Subcutaneous adipose tissue (tissue), 4 donors: ENCODE data around the gene NRCAM. TPM values are rescaled to one million over a fixed set of nuclear protein-coding genes. Genes with fewer than 3 reads are reported as not detected.

Source experiments
- total RNA-seq, 4 donors: library from RNA; depleted of rRNA; stranded (reverse); fragments of >200 nt; gene quantifications; one replicate each; pipeline ENCODE4 v1.1.0, GENCODE V29; 2016
- TF ChIP-seq, protein P1 (sequence below): fragments of 450-650 bp; IDR thresholded peaks from one replicate; pipeline ENCODE4 v1.5.1; 2016; ENCODE audit warnings: low read depth, mild to moderate bottlenecking, control low read depth, antibody characterized with exemption, moderate library complexity

NRCAM gene
- total RNA-seq, 4 donors from 2014 or later, result 21.1 to 74.4 (median 49.3) TPM

DNA sequence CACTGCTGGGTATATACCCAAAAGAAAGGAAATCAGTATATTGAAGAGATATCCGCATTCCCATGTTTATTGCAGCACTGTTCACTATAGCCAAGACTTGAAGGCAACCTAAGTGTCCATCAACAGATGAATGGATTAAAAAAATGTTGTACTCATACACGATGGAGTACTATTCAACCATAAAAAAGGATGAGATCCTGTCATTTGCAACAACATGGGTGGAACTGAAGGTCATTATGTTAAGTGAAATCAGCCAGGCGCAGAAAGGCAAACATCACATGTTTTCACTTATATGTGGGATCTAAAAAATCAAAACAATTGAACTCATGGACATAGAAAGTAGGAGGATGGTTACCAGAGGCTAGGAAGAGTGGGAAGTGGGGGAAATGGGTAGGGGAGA is 19.3 kb downstream of the NRCAM start:
- TF ChIP-seq, protein P1, sequence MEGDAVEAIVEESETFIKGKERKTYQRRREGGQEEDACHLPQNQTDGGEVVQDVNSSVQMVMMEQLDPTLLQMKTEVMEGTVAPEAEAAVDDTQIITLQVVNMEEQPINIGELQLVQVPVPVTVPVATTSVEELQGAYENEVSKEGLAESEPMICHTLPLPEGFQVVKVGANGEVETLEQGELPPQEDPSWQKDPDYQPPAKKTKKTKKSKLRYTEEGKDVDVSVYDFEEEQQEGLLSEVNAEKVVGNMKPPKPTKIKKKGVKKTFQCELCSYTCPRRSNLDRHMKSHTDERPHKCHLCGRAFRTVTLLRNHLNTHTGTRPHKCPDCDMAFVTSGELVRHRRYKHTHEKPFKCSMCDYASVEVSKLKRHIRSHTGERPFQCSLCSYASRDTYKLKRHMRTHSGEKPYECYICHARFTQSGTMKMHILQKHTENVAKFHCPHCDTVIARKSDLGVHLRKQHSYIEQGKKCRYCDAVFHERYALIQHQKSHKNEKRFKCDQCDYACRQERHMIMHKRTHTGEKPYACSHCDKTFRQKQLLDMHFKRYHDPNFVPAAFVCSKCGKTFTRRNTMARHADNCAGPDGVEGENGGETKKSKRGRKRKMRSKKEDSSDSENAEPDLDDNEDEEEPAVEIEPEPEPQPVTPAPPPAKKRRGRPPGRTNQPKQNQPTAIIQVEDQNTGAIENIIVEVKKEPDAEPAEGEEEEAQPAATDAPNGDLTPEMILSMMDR, result no peak

DNA sequence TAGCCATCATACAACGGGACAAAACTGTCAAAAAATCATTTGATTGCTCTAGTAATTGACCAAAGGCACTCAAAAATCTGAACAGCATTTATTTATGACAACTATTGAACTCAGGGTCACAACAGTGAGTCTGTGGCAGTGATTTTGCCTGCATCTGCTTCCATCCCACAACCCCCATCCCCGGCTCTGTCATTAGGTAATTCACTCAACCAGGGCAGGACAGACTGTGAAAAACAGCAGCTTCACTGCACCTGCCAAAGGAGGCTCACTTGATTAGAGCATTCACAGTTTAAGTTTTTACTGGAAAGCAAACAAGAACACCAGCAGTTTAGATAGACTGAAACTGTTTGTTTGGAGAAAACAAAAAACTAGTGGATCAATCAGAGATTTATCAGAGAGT is 22.2 kb downstream of the NRCAM start:
- TF ChIP-seq, protein P1, result no peak

DNA sequence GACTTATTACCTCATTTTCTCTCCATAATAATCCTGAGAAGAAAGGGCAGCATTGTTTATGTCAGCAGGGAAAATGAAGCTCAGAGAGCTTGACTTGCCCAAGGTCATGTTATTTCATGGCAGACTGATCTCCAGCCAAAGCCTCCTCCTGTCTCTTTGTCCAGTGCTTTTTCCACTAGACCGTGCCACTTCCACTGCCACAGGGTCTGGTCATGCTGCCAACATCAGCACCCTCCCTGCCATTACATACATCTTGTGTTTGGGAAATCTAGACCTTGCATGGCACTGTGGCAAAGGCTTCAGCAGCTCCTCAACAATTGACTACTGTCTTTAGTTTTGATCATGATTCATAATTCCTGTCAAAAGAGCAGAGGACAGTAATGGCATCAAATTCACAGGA is 25.1 kb downstream of the NRCAM start:
- TF ChIP-seq, protein P1, result no peak

- TF ChIP-seq, protein P1, result no peak
Observed at GRCh38 chr7:108430664-108431063, 25.6 kb downstream of the NRCAM start.

GRCh38 chr7:108427766-108428165 is 28.5 kb downstream of the NRCAM start:
- TF ChIP-seq, protein P1, result no peak

DNA sequence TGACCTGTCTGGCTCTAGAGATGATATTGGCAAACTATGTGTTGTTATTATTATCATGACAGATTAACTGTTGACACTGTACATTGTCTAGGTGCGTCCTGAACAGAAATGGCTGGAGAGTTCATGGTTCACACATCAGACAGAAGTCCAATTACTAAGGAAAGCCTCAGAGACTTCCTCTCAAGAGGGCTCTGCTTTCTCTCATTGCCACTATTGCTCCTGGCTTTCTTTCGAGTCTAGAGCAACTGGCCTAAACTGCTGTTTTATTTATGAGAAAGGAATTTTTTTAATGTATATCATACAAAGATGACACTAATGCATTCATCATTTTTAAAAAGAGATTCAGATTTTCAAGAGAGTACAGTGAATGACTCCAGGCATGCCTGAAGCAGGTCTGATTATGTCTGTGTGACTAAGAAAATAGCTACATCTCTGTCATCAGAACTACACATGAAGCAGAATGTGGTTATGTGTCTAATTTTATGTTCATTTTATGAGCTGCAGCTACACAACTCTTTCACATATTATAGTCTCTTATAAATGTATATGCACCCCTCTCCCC is 30.4 kb downstream of the NRCAM start:
- TF ChIP-seq, protein P1, result no peak

- TF ChIP-seq, protein P1, result no peak
Observed at GRCh38 chr7:108424013-108424412, 32.2 kb downstream of the NRCAM start.
